Esophagus (tissue), 2 donors: Measurements from ENCODE around the gene HEXIM2. TPM values are rescaled to one million over a fixed set of nuclear protein-coding genes. Genes with fewer than 3 reads are reported as not detected.
"Not testable (repeated sequence)": the region's sequence is repeated elsewhere in the genome, so short reads cannot be mapped to it uniquely, and the experiment has no call there.

Source experiments
- H3K27ac ChIP-seq, 2 donors: one replicate each; pipeline ENCODE4 v1.5.1; 2013; ENCODE audit warnings: low read depth in 2 of 2, mild to moderate bottlenecking in 2 of 2, inconsistent platforms in 1 of 2, low read length in 1 of 2, moderate library complexity in 1 of 2
- H3K27me3 ChIP-seq, 2 donors: one replicate each; pipeline ENCODE4 v1.6.1; 2013; ENCODE audit warnings: low read length in 2 of 2, control low read depth in 1 of 2, mild to moderate bottlenecking in 1 of 2; ENCODE audit not compliant: insufficient read depth in 2 of 2, control insufficient read depth in 1 of 2
- H3K36me3 ChIP-seq, 2 donors: one replicate each; pipeline ENCODE4 v1.6.1; 2013; ENCODE audit warnings: low read length in 1 of 2; ENCODE audit not compliant: control insufficient read depth in 2 of 2, insufficient read depth in 2 of 2
- H3K4me1 ChIP-seq, 2 donors: one replicate each; pipeline ENCODE4 v1.6.1; 2013; ENCODE audit warnings: low read length in 1 of 2; ENCODE audit not compliant: control insufficient read depth in 2 of 2, insufficient read depth in 2 of 2
- H3K4me3 ChIP-seq, 2 donors: one replicate each; pipeline ENCODE4 v1.5.1; 2013; ENCODE audit warnings: low read length in 2 of 2, mild to moderate bottlenecking in 2 of 2, low read depth in 1 of 2, moderate library complexity in 1 of 2
- H3K9me3 ChIP-seq, 2 donors: one replicate each; pipeline ENCODE4 v1.6.1; 2013; ENCODE audit warnings: mild to moderate bottlenecking in 2 of 2, low read depth in 1 of 2, low read length in 1 of 2, moderate library complexity in 1 of 2; ENCODE audit not compliant: control insufficient read depth in 2 of 2, insufficient read depth in 1 of 2
- WGBS, 2 donors: extraction: QIAGEN DNeasy Blood & Tissue Kit; methylation state at CpG; one replicate each; pipeline ENCODE4 v1.1.7; 2013; 5-methylcytosine and 5-hydroxymethylcytosine counted together
- polyA plus RNA-seq, 2 donors: library from polyadenylated mRNA; stranded (reverse); fragments of 200-250 nt; gene quantifications; one replicate each; pipeline ENCODE4 v1.2.3, GENCODE V29; 2013
- donor health status: healthy with polysubstance abuse.
- donor health status: Bipolar disorder and iron deficiency.

Gene HEXIM2
- polyA plus RNA-seq, 2 donors: 3.7 to 4.5 TPM

GRCh38 chr17:45201457-45201856, 39.8 kb downstream of the HEXIM2 start:
- Histone ChIP-seq H3K36me3 (no peaks in the 10 kb centered on the region), H3K9me3 (no peaks in the 10 kb centered on the region), H3K27ac (no peak overlapping the region), H3K4me1 (no peaks in the 10 kb centered on the region), H3K4me3 (no peak overlapping the region), H3K27me3 (no peaks in the 10 kb centered on the region)
- WGBS, 2 donors: 94% methylated on average over 4 of the region's 4 CpGs

- WGBS, 2 donors: 72 to 77% methylated on average over 6 of the region's 6 CpGs
Observed at GRCh38 chr17:45201880-45202279, 40.2 kb downstream of the HEXIM2 start.

GRCh38 chr17:45218895-45219661, 57.4 kb downstream of the HEXIM2 start:
- Histone ChIP-seq H3K36me3 (no peaks in the 10 kb centered on the region), H3K4me1 (peaks cover 0 to 3% of the 10 kb centered on the region in 2 donors), H3K27ac (no peak overlapping the region), H3K27me3 (no peaks in the 10 kb centered on the region), H3K9me3 (no peaks in the 10 kb centered on the region), H3K4me3 (no peak overlapping the region)
- WGBS, 2 donors: 13 to 18% methylated on average over 12 of the region's 12 CpGs

More at GRCh38 chr17:45201880-45202279, 40.2 kb downstream of the HEXIM2 start:
- H3K36me3 ChIP-seq, H3K9me3 ChIP-seq, H3K27me3 ChIP-seq, H3K4me1 ChIP-seq, H3K27ac ChIP-seq, H3K4me3 ChIP-seq: not testable (repeated sequence)

Other genes with a start within 250 kb of the HEXIM2 start
- under 1 TPM in 1 of 2 donors, not detected in 1; 0.08 TPM for gene GFAP, start 246.4 kb upstream of the HEXIM2 start, polyA plus RNA-seq
- 1 to 10 TPM; 4.3 to 7.3 TPM for gene KIF18B, start 214.1 kb upstream of the HEXIM2 start, polyA plus RNA-seq
- under 1 TPM; 0.57 to 0.79 TPM for gene C1QL1, start 193.6 kb upstream of the HEXIM2 start, polyA plus RNA-seq
- 10 to 100 TPM; 11.8 to 15.8 TPM for gene DCAKD, start 110.2 kb upstream of the HEXIM2 start, polyA plus RNA-seq
- 10 to 100 TPM; 30.1 to 32.9 TPM for gene NMT1, start 100.6 kb upstream of the HEXIM2 start, polyA plus RNA-seq
- 10 to 100 TPM; 34.2 to 47.3 TPM for gene PLCD3, start 29.4 kb upstream of the HEXIM2 start, polyA plus RNA-seq
- gene ACBD4, start 26.2 kb upstream of the HEXIM2 start, polyA plus RNA-seq: 1 to 10 TPM; 5.9 to 8.8 TPM
- 10 to 100 TPM; 20.4 to 24.2 TPM for gene HEXIM1, start 13.4 kb upstream of the HEXIM2 start, polyA plus RNA-seq
- gene FMNL1, start 60.0 kb downstream of the HEXIM2 start, polyA plus RNA-seq: 1 to 10 TPM; 4.3 to 5.2 TPM
- not detected for gene SPATA32, start 100.2 kb downstream of the HEXIM2 start, polyA plus RNA-seq
- 1 to 10 TPM; 8.0 to 9.2 TPM for gene MAP3K14, start 155.1 kb downstream of the HEXIM2 start, polyA plus RNA-seq